Activated gamma-delta T cell treated with Interleukin-2 at 50 U/mL for 16 hours (primary cell): ENCODE results near the gene UBR2.
"Not testable (repeated sequence)": the region's sequence is repeated elsewhere in the genome, so short reads cannot be mapped to it uniquely, and the experiment has no call there.

Experiments used
- DNase-seq: peaks from one replicate; pipeline ENCODE4 v3.0.0-alpha.2; 2020

UBR2 gene

DNA sequence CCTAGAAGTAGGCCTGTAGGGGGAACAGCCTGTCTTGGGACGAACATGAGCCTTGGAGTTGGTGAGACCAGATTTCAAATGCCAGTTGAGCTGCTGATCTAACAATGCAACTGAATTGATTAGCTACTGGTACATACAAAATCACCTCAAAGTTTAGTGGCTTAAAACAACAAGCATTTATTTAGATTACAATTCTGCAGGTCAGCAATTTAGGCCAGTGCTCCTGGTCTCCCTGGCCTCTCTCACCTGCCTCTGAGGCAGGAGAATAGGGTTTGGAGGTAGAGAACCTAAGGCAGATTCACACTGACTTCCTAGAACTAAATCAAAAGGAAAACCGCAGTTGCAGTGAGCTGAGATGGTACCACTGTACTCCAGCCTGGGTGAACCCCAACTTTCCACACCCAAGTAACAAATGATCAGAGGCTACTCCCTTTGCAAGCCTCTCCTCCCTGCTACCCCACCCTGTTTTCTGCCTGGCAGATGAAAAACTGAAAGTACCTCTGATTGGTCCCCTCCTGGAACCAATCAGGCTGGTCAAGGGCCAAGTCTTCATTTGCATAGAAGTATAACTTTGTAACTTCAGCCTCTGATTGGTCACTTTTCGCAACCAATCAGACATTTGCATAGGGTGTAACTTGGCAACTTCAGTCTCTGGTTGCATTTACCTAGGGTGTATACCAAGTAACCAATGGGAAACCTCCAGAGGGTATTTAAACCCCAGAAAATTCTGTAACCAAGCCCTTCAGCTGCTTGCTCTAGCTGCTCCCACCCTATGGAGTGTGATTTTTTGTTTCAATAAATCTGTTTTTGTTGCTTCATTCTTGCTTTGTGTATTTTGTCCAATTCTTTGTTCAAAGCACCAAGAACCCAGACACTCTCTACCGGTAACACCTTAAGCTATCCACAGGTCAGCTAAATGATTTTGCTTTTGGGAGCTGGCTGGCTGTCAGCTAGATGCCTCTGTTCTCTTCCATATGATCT, 8.1 kb upstream of the UBR2 start:
- no peak for DNase-seq

- no peak for DNase-seq
Measured at GRCh38 chr6:42556462-42556861, 7.4 kb upstream of the UBR2 start.

DNA sequence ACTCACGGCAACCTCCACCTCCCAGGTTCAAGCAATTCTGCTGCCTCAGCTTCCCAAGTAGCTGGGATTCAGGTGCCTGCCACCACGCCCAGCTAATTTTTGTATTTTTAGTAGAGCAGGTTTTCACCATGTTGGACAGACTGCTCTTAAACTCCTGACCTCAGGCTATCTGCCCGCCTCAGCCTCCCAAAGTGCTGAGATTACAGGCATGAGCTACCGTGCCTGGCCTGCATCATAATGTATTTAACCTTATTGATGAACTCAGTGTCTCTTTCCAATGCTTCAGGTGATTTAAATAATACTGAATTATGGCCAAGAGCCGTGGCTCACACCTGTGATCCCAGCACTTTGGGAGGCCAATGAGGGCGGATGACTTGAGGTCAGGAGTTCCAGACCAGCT, 4.6 kb upstream of the UBR2 start:
- not testable (repeated sequence) for DNase-seq

GRCh38 chr6:42561986-42562385, 1.8 kb upstream of the UBR2 start:
- DNase-seq = no peak

DNA sequence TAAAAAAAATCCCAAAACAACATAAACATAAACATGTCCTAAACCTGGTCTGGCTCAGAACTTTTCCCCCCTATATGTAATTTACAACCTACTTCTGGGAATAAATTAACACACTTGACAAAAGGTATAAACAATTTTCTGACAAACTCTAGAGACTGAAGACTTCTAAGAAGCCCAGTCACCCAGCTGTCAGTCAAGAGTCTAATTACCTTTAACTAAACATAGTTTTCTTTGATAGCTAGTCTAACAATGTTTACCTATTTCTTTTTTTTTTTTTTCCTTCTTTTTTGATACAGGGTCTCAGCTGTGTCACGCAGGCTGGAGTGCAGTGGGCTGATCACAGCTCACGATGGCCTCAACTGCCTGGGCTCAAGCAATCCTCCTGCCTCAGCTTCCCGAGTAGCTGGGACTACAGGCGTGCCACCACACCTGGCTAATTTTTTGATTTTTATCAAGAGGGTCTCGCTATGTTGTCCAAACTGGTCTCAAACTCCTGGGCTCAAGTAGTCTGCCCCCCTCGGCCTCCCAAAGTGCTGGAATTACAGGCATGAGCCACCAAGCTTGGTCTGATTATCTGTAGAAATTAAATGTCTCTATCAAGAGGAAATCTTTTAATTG, 932 bp upstream of the UBR2 start:
- DNase-seq = no peak

DNA sequence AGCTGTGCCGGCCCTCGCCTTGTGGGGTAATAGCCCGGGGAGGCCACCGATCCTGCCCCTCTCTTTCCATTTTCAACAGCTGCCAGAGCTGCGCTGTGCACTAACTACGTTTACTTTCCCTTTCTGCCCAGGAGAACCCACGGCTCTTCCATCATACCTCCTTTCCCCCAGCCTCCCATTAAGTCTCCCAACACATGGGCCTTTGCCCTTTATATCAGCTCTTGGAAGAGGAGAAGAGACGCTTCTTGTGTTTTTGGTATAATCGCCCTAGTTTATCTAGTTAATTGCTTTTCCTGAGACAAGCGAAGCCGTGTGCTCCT, 637 bp downstream of the UBR2 start:
- no peak for DNase-seq

DNA sequence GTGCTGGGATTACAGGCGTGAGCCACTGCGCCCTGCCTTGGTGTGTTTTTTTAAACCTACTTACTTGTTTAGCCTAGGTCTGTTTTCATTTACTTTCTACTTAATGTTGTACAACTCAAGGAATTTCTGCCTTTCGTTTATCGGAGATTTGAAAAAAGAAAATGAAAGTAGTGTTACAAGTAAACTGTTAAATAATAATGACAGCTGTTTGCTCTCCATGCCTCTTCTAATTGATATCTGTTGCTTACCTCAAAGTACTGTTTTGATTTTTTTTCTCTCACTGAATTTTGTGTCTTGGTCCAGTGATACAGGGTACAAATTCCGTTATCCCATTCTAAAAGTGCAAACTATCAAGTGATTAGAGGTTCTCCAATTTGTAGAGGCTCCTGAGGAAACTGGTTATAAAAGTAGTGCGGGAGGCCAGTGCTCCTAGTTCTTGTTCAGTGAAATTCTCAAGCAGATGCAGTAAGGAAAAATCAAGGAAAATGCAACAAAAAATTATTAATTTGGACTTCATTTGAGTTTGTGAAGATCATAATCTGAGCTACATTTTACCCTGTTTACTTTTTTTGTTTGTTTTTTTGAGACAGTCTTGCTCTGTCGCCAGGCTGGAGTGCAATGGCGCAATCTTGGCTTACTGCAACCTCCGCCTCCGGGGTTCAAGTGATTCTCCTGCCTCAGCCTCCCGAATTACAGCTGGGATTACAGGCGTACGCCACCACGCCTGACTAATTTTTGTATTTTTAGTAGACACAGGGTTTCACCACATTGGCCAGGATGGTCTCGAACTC, 2.2 kb downstream of the UBR2 start:
- no peak for DNase-seq

- no peak for DNase-seq
Measured at GRCh38 chr6:42566614-42567208, 2.9 kb downstream of the UBR2 start.

- not testable (repeated sequence) for DNase-seq
Measured at GRCh38 chr6:42567237-42567636, 3.4 kb downstream of the UBR2 start.

- DNase-seq = no peak
Measured at GRCh38 chr6:42569102-42570028, 5.5 kb downstream of the UBR2 start.

DNA sequence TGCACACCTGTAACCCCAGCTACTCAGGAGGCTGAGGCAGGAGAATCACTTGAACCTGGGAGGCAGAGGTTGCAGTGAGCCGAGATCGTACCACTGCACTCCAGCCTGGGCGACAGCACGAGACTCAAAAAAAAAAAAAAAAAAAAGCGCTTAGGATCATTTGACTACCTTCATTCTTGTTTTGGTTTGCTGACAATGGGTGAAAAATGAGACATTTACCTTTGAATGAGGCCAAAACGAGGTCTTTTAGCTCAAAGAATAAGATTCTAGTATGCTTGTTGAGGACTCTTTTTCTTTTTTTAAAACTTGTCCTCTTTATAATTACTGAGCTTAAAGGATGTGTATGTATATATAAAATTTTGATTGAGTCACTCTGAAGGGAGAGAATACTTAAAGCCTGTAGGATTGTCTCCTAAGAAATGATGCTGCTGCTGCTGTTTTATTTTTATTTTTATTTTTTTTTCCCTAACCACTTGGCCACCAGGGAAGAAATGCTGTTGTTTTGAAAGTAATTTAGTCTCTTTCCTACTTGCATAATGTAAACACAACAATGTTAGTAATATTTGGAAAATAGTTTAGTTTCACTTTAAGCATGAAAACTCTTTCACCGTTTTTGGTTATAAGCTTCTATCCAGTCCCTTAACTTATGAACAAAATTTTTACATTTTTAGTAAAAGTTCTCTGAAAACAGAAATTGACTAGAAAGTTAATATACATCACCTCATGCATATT, 7.9 kb downstream of the UBR2 start:
- DNase-seq = no peak

- DNase-seq = no peak
Measured at GRCh38 chr6:42572523-42572922, 8.7 kb downstream of the UBR2 start.

DNA sequence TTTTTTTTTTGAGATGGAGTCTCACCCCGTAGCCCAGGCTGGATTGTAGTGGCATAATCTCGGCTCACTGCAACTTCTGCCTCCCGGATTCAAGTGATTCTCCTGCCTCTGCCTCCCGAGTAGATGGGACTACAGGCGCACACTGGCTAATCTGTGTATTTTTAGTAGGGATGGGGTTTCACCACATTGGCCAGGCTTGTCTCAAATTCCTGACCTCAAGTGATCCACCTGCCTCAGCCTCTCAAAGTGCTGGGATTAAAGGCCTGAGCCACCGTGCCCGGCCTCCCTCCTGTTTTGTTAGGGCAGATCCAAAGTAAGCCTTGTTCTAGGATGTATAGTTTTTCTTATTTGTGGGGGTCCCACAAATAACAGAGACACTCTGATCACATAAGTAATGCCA, 12.7 kb downstream of the UBR2 start:
- not testable (repeated sequence) for DNase-seq

GRCh38 chr6:42598300-42598699, 34.5 kb downstream of the UBR2 start:
- no peak for DNase-seq

DNA sequence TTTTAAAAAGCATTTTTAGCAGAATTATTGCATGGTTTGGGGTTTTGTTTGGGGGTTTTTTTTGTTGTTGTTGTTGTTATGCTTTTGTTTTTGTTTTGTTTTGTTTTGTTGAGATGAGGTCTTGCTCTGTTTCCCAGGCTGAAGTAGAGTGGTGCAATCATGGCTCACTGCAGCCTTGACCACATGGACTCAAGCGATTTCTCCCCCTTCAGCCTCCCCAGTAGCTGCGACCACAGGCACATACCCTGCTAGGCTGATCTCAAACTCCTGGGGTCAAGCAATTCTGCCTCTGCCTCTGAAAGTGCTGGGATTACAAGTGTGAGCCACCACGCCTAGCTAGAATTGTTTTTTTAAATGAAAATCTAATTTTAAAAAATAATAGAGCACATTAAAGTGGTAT, 35.7 kb downstream of the UBR2 start:
- DNase-seq = no peak

DNA sequence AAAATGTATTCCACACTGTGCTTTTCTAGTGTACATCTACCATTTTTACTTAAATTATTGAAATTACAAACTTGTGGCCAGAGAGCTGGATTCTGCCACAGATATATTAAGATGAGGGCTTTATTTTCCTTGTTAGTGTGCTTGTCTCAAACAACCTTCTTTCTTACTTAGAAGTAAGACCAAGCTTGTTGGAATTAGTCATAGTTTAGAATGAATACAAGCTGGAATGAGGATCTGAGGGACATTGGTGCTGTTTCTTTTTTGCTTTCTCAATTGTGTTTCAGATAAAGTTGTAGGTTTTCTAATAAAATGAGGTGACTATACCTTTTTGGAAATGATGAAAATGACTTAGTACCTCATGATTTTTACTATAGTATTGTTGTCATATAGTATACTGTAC, 40.3 kb downstream of the UBR2 start:
- no peak for DNase-seq

DNA sequence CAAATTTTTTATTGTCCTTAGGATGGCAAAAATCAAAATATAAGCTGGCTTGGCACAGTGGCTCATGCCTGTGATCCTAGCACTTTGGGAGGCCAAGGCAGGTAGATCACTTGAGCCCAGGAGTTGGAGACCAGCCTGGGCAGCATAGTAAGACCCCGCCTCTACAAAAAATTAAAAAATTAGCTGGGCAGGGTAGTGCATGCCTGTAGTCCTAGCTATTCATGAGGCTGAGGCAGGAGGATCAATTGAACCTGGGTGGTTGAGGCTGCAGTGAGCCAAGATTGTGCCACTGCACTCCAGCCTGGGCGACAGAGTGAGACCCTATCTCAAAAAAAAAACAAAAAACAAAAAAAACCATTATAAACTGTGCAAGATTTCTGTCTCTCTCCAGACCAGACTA, 40.9 kb downstream of the UBR2 start:
- DNase-seq = not testable (repeated sequence)

- DNase-seq = no peak
Measured at GRCh38 chr6:42610416-42610815, 46.6 kb downstream of the UBR2 start.

DNA sequence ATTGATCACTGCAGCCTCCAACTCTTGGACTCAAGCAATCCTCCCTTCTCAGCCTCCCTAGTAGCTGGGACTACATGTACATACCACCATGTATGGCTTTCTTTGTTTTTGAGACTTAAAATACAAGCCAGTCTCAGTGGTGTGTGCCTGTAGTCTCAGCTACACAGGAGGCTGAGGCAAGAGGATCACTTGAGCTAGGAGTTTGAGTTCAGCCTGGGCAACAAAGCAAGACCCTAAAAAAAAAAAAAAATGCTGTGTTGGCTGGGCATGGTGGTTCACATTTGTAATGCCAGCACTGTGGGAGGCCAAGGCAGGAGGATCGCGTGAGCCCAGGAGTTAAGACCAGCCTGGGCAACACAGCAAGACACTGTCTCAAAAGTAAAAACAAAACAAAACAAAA, 51.7 kb downstream of the UBR2 start:
- no peak for DNase-seq

DNA sequence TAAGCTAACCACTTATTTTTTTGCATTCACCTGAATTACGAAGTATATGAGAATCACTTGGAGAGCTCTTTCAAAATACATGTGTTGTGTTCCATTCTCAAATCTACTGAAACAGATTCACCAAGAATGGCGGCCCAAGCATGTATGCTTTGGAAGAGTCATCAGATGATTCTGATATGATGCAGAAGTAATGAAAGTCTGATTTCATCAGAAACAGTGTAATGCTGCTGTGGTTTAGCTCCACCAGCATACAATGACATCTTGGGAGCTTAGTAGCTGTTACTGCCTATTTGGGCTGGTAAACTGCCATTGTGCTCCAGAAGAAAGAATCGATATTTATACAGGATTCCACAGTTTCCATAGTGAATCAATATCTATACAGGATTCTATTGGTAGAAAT, 52.9 kb downstream of the UBR2 start:
- DNase-seq = no peak

DNA sequence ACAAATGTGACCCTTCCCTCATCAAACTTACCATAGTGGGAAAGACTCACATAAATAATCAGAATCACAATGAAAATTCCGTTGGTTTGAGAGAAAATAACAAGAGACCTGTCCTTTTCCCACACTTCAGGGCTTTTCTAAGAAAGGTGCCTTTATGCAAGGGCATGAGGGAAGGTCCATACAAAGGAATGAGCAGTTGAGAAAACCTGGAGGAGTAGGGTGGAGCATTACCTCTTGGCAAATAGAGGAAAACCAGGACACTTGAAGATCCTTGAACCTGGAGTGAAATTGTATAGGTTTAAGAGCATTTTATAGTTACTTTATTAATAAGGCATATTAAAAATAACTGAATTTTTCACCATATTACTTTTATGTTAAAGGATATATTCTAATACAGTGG, 54.3 kb downstream of the UBR2 start:
- no peak for DNase-seq
